HCT116 (cell line): ENCODE data around the gene HCN3. TPM values are rescaled to one million over a fixed set of nuclear protein-coding genes. Genes with fewer than 3 reads are reported as not detected.

Experiments used
- ATAC-seq: fragments of 200-7000 bp; cut with Tn5 transposase; 2 replicates; pipeline ENCODE4 v1.9.1; 2020; ENCODE audit warnings: mild to moderate bottlenecking, moderate library complexity
- BruUV-seq: library from RNA; stranded (reverse); fragments of 400-500 nt; replicated peaks from 2 replicates; lab custom pipeline; 2021; lab: Mats Ljungman, UMichigan
- CTCF ChIA-PET: fragments of 300-600 bp; sonication (Branson Sonifier 250); formaldehyde crosslinking; loops from one replicate; lab custom pipeline; 2021; ENCODE audit warnings: antibody characterized with exemption; lab: Charles Lee
- POLR2A ChIA-PET: fragments of 300-600, 350-600 bp; sonication (Branson Sonifier 250); formaldehyde crosslinking; loops from one replicate; lab custom pipeline; 2021; ENCODE audit warnings: antibody characterized with exemption; lab: Charles Lee
- RAD21 ChIA-PET, 2 experiments: fragments of 300-600 bp; sonication (Branson Sonifier 250); formaldehyde crosslinking; loops; one replicate each; lab custom pipeline; 2023; ENCODE audit warnings: low total read pairs in 2 of 2; ENCODE audit not compliant: uncharacterized antibody in 2 of 2, unreplicated experiment in 2 of 2, low non-redundant PET in 1 of 2; lab: Charles Lee
- DNase-seq: peaks from one replicate; pipeline ENCODE4 v3.0.0-alpha.2; 2010; ENCODE audit warnings: low read depth, low spot score
- H2AFZ ChIP-seq: fragments of 200-600 bp; shearing (Covaris generic), sonication (generic); 2 replicates; pipeline ENCODE4 v1.6.1; 2017; ENCODE audit warnings: low read depth, mixed run types, mixed read lengths, antibody characterized with exemption, low read length; ENCODE audit not compliant: poor library complexity, severe bottlenecking
- H3K27ac ChIP-seq: 2 replicates; pipeline ENCODE4 v1.5.1; 2012; ENCODE audit warnings: low read depth, low read length
- H3K27me3 ChIP-seq: fragments of 200-600 bp; sonication (generic); 2 replicates; pipeline ENCODE4 v1.6.1; 2016; ENCODE audit warnings: mixed run types, low read length, mixed read lengths; ENCODE audit not compliant: insufficient read depth
- H3K36me3 ChIP-seq, 2 experiments: fragments of 200-500 bp in 1 of 2; fragments of 200-600 bp in 1 of 2; sonication (Bioruptor generic) in 1 of 2; sonication (generic) in 1 of 2; 2 replicates each; pipeline versions ENCODE4 v1.5.1 to v1.6.1; 2014 to 2016; ENCODE audit warnings: low read length in 2 of 2, inconsistent platforms in 1 of 2, mixed read lengths in 1 of 2, mixed run types in 1 of 2; ENCODE audit not compliant: insufficient read depth in 2 of 2, control insufficient read depth in 1 of 2
- H3K4me1 ChIP-seq, 2 experiments: fragments of 200-600 bp in 1 of 2; sonication (generic) in 1 of 2; 2 replicates each; pipeline versions ENCODE4 v1.5.1 to v1.6.1; 2012 to 2017; ENCODE audit warnings: low read length in 2 of 2, inconsistent platforms in 1 of 2, mild to moderate bottlenecking in 1 of 2, mixed read lengths in 1 of 2, mixed run types in 1 of 2, moderate library complexity in 1 of 2; ENCODE audit not compliant: insufficient read depth in 2 of 2, control insufficient read depth in 1 of 2
- H3K4me2 ChIP-seq: fragments of 200-600 bp; sonication (generic); 2 replicates; pipeline ENCODE4 v1.6.1; 2017; ENCODE audit warnings: mixed run types, low read length, mixed read lengths
- H3K4me3 ChIP-seq, 2 experiments: fragments of 200-600 bp in 1 of 2; sonication (generic) in 1 of 2; replicated peaks in 1 of 2; 2 replicates each; pipeline ENCODE4 v1.5.1; 2011 to 2016; ENCODE audit warnings: low read length in 2 of 2, control low read depth in 1 of 2, low read depth in 1 of 2, mild to moderate bottlenecking in 1 of 2, mixed read lengths in 1 of 2, mixed run types in 1 of 2
- H3K79me2 ChIP-seq: fragments of 200-600 bp; sonication (generic); 2 replicates; pipeline ENCODE4 v1.6.1; 2017; ENCODE audit warnings: mild to moderate bottlenecking, mixed run types, low read length, moderate library complexity, mixed read lengths; ENCODE audit not compliant: insufficient read depth
- H3K9ac ChIP-seq: fragments of 200-600 bp; sonication (generic); 2 replicates; pipeline ENCODE4 v1.6.1; 2016; ENCODE audit warnings: low read length, mixed read lengths
- H3K9me2 ChIP-seq: fragments of 200-600 bp; sonication (generic), shearing (Covaris generic); 2 replicates; pipeline ENCODE4 v1.6.1; 2017; ENCODE audit warnings: mixed run types, mild to moderate bottlenecking, moderate library complexity; ENCODE audit not compliant: insufficient read depth
- H3K9me3 ChIP-seq, 2 experiments: fragments of 200-500 bp in 1 of 2; fragments of 200-600 bp in 1 of 2; sonication (Bioruptor generic) in 1 of 2; sonication (generic) in 1 of 2; 2 replicates each; pipeline ENCODE4 v1.6.1; 2014 to 2017; ENCODE audit warnings: low read length in 2 of 2, mixed read lengths in 2 of 2, inconsistent platforms in 1 of 2, low read depth in 1 of 2, mild to moderate bottlenecking in 1 of 2, mixed run types in 1 of 2, moderate library complexity in 1 of 2; ENCODE audit not compliant: control insufficient read depth in 1 of 2, insufficient read depth in 1 of 2
- H4K20me1 ChIP-seq: fragments of 200-600 bp; sonication (generic), shearing (Covaris generic); 2 replicates; pipeline ENCODE4 v1.6.1; 2017; ENCODE audit warnings: mixed run types, mild to moderate bottlenecking, moderate library complexity; ENCODE audit not compliant: insufficient read depth
- ATF3 ChIP-seq: IDR thresholded peaks from 2 replicates; pipeline ENCODE4 v1.6.1; 2012
- CBX3 ChIP-seq: IDR thresholded peaks from 2 replicates; pipeline ENCODE4 v1.6.1; 2012; ENCODE audit warnings: low read depth
- EGR1 ChIP-seq: IDR thresholded peaks from 2 replicates; pipeline ENCODE4 v1.6.1; 2012; ENCODE audit warnings: low read depth
- ELF1 ChIP-seq: IDR thresholded peaks from 2 replicates; pipeline ENCODE4 v1.6.1; 2012; ENCODE audit warnings: low read depth, borderline replicate concordance
- EZH2 ChIP-seq: fragments of 200-600 bp; sonication (generic); IDR thresholded peaks from 2 replicates; pipeline ENCODE4 v1.6.1; 2017; ENCODE audit warnings: antibody characterized with exemption, mixed run types
- EZH2phosphoT487 ChIP-seq: fragments of 200-600 bp; IDR thresholded peaks from 2 replicates; pipeline ENCODE4 v1.6.1; 2018; ENCODE audit warnings: antibody characterized with exemption, borderline replicate concordance
- FOSL1 ChIP-seq: IDR thresholded peaks from 2 replicates; pipeline ENCODE4 v1.6.1; 2012; ENCODE audit warnings: low read depth
- MAX ChIP-seq: IDR thresholded peaks from 2 replicates; pipeline ENCODE4 v1.6.1; 2012
- POLR2A ChIP-seq: IDR thresholded peaks from 2 replicates; pipeline ENCODE4 v1.7.0; 2011; ENCODE audit warnings: borderline replicate concordance; ENCODE audit not compliant: insufficient read depth, insufficient read length; ENCODE audit errors: extremely low read depth
- POLR2AphosphoS5 ChIP-seq: IDR thresholded peaks from 2 replicates; pipeline ENCODE4 v1.6.1; 2011; ENCODE audit warnings: mild to moderate bottlenecking, low read depth, low read length, moderate library complexity
- RAD21 ChIP-seq: IDR thresholded peaks from 2 replicates; pipeline ENCODE4 v1.6.1; 2012; ENCODE audit warnings: low read depth, mild to moderate bottlenecking
- REST ChIP-seq: IDR thresholded peaks from 2 replicates; pipeline ENCODE4 v1.6.1; 2012; ENCODE audit warnings: low read depth
- SIN3A ChIP-seq: IDR thresholded peaks from 2 replicates; pipeline ENCODE4 v1.6.1; 2012; ENCODE audit warnings: low read depth
- SP1 ChIP-seq: IDR thresholded peaks from 2 replicates; pipeline ENCODE4 v1.6.1; 2012; ENCODE audit warnings: low read depth
- SRF ChIP-seq: IDR thresholded peaks from 2 replicates; pipeline ENCODE4 v1.6.1; 2012; ENCODE audit warnings: low read depth
- TCF7L2 ChIP-seq: IDR thresholded peaks from 2 replicates; pipeline ENCODE4 v1.7.0; 2011; ENCODE audit warnings: borderline replicate concordance, inconsistent platforms; ENCODE audit not compliant: insufficient read depth, insufficient read length; ENCODE audit errors: extremely low read depth
- YY1 ChIP-seq: IDR thresholded peaks from 2 replicates; pipeline ENCODE4 v1.6.1; 2011; ENCODE audit warnings: low read length, low read depth, moderate library complexity, mild to moderate bottlenecking; ENCODE audit not compliant: insufficient replicate concordance; ENCODE audit errors: extremely low read depth
- ZBTB33 ChIP-seq: IDR thresholded peaks from 2 replicates; pipeline ENCODE4 v1.6.1; 2011; ENCODE audit warnings: mild to moderate bottlenecking, low read length, moderate library complexity; ENCODE audit not compliant: insufficient replicate concordance; ENCODE audit errors: extremely low read depth
- ZFX ChIP-seq: fragments of 450-650 bp; IDR thresholded peaks from 2 replicates; pipeline ENCODE4 v1.6.1; 2017
- ZNF274 ChIP-seq: fragments of 200-500 bp; sonication (Bioruptor generic); IDR thresholded peaks from 2 replicates; pipeline ENCODE4 v1.6.1; 2014; ENCODE audit warnings: mild to moderate bottlenecking, low read depth, low read length, inconsistent platforms
- intact Hi-C: fragments of 100-400 bp; cut with micrococcal nuclease; formaldehyde crosslinking; loops from 2 replicates; pipeline ENCODE4 v1.10.0; 2022
- total RNA-seq: library from RNA; stranded (reverse); gene quantifications from one replicate; pipeline ENCODE4 v1.2.1, GENCODE V29; 2021; ENCODE audit not compliant: unreplicated experiment

Gene HCN3
- total RNA-seq, 1 experiment from 2014 or later: 8.5 TPM

GRCh38 chr1:155260276-155260675 lies 17.0 kb upstream of the HCN3 start:
- peaks cover 17% of the 10 kb centered on the region for H3K79me2 ChIP-seq
- ChIA-PET POLR2A (no interaction called here), CTCF (interaction anchor here (0.7 to 2.6 kb wide), 3 partner anchors 9 to 63 kb away, joined by 3 to 18 read pairs (median 3); no protein-coding TSS in a partner anchor), RAD21 (no interaction called here)
- no peaks in the 10 kb centered on the region for H3K9me2 ChIP-seq
- no peak overlapping the region for H3K4me2 ChIP-seq
- BruUV-seq: no TSS peak
- TF ChIP-seq ZNF274 (no peak), YY1 (no peak), SIN3A (no peak), EGR1 (no peak), FOSL1 (no peak), TCF7L2 (no peak), ELF1 (no peak), EZH2phosphoT487 (no peak), ZFX (no peak), CBX3 (no peak), EZH2 (no peak), RAD21 (no peak), POLR2A (no peak), REST (no peak), MAX (no peak), ATF3 (no peak), SP1 (no peak), ZBTB33 (no peak), POLR2AphosphoS5 (no peak), SRF (no peak)
- H3K4me3 ChIP-seq: no peak overlapping the region
- no peaks in the 10 kb centered on the region for H3K9me3 ChIP-seq
- no peak overlapping the region for H2AFZ ChIP-seq
- H3K36me3 ChIP-seq: peaks cover 23 to 34% of the 10 kb centered on the region in 2 experiments; a peak in 3 of 4 replicates
- no peak for DNase-seq
- no peaks in the 10 kb centered on the region for H3K27me3 ChIP-seq
- H3K9ac ChIP-seq: no peak overlapping the region
- no peak for ATAC-seq
- intact Hi-C loops: no loop called here
- no peaks in the 10 kb centered on the region for H4K20me1 ChIP-seq
- H3K27ac ChIP-seq: no peak overlapping the region
- H3K4me1 ChIP-seq: peaks cover 10 to 24% of the 10 kb centered on the region in 2 experiments; a peak in 3 of 4 replicates
